Parathyroid adenoma (tissue), 2 donors: Measurements from ENCODE around the gene SIRT2.

ENCODE experiments used
- H2AFZ ChIP-seq: fragments of 300-600 bp; sonication (generic); one replicate; pipeline ENCODE4 v1.7.0; 2017; ENCODE audit warnings: antibody characterized with exemption, mild to moderate bottlenecking
- H3K27ac ChIP-seq: fragments of 300-600 bp; sonication (generic); one replicate; pipeline ENCODE4 v1.7.0; 2017
- H3K27me3 ChIP-seq: fragments of 300-600 bp; sonication (generic); one replicate; pipeline ENCODE4 v1.7.0; 2017; ENCODE audit warnings: low read length; ENCODE audit not compliant: control insufficient read depth, insufficient read depth
- H3K36me3 ChIP-seq: fragments of 300-600 bp; sonication (generic); one replicate; pipeline ENCODE4 v1.7.0; 2017; ENCODE audit warnings: low read length; ENCODE audit not compliant: control insufficient read depth, insufficient read depth
- H3K4me1 ChIP-seq: fragments of 300-600 bp; sonication (generic); one replicate; pipeline ENCODE4 v1.7.0; 2017; ENCODE audit warnings: control low read depth
- H3K4me2 ChIP-seq: fragments of 300-600 bp; sonication (generic); one replicate; pipeline ENCODE4 v1.7.0; 2017; ENCODE audit warnings: low read length
- H3K4me3 ChIP-seq: fragments of 300-600 bp; sonication (generic); one replicate; pipeline ENCODE4 v1.7.0; 2017; ENCODE audit warnings: low read depth, low read length
- H3K79me2 ChIP-seq: fragments of 300-600 bp; sonication (generic); one replicate; pipeline ENCODE4 v1.7.0; 2017; ENCODE audit warnings: control low read depth
- H3K9ac ChIP-seq: fragments of 300-600 bp; sonication (generic); one replicate; pipeline ENCODE4 v1.7.0; 2017; ENCODE audit warnings: mild to moderate bottlenecking
- H3K9me3 ChIP-seq: fragments of 300-600 bp; sonication (generic); one replicate; pipeline ENCODE4 v1.7.0; 2017; ENCODE audit warnings: low read length; ENCODE audit not compliant: control insufficient read depth
- TF ChIP-seq, protein P1 (sequence below): fragments of 300-600 bp; sonication (generic); IDR thresholded peaks from one replicate; pipeline ENCODE4 v1.7.0; 2017; ENCODE audit warnings: antibody characterized with exemption, mild to moderate bottlenecking
- donor health status: primary hyperparathyroidism.

Gene SIRT2

DNA sequence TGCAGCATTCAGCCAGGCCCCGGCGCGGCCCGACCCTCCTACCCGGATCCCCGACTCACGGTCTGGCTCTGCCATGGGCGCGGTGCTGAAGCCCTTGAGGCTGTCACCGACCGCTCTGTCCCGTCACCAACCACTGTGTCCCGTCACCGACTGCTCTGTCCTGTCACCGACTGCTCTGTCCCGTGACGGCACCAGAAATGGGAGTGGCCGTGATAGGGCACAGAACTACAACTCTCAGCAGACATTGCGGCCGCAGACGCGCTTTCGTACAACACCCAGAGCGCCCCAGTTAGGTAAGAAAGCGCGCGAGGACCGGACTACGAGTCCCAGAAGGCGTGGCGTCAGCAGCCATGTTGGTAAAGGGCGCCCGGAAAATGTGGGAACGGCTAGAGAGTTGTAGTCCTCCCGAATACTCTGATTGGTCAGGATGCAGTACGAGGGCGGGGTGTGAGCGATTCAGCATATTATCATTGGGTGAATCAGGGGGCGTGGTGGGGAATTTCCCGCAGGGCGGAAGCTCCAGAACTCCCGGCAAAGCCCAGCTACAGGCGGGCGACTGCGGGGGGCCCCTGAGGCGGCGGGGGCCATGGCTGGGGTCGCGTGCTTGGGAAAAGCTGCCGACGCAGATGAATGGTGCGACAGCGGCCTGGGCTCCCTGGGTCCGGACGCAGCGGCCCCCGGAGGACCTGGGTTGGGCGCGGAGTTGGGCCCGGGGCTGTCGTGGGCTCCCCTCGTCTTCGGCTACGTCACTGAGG is at the start of gene SIRT2, which contains the start of gene NFKBIB:
SIRT2 (minus strand) TSS at position 172 of the 755 bp plus-strand sequence; CDS start at position 75, 97 bp downstream.
NFKBIB (plus strand) TSS at position 523 of the 755 bp plus-strand sequence; CDS start at position 587, 64 bp downstream.
- Histone ChIP-seq H3K4me3 (peak within 1 kb of the TSS; percentile 93), H3K4me2 (peak within 1 kb of the TSS; percentile 97), H3K27me3 (no peaks in the 10 kb centered on the region), H3K9me3 (no peaks in the 10 kb centered on the region), H3K27ac (peak within 1 kb of the TSS; percentile 68), H3K4me1 (peaks cover 5% of the 10 kb centered on the region), H3K36me3 (no peaks in the 10 kb centered on the region), H3K9ac (peak within 1 kb of the TSS; percentile 9), H2AFZ (peak within 1 kb of the TSS; percentile 82), H3K79me2 (peaks cover 9% of the 10 kb centered on the region)
- TF ChIP-seq, protein P1, sequence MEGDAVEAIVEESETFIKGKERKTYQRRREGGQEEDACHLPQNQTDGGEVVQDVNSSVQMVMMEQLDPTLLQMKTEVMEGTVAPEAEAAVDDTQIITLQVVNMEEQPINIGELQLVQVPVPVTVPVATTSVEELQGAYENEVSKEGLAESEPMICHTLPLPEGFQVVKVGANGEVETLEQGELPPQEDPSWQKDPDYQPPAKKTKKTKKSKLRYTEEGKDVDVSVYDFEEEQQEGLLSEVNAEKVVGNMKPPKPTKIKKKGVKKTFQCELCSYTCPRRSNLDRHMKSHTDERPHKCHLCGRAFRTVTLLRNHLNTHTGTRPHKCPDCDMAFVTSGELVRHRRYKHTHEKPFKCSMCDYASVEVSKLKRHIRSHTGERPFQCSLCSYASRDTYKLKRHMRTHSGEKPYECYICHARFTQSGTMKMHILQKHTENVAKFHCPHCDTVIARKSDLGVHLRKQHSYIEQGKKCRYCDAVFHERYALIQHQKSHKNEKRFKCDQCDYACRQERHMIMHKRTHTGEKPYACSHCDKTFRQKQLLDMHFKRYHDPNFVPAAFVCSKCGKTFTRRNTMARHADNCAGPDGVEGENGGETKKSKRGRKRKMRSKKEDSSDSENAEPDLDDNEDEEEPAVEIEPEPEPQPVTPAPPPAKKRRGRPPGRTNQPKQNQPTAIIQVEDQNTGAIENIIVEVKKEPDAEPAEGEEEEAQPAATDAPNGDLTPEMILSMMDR, result no peak

DNA sequence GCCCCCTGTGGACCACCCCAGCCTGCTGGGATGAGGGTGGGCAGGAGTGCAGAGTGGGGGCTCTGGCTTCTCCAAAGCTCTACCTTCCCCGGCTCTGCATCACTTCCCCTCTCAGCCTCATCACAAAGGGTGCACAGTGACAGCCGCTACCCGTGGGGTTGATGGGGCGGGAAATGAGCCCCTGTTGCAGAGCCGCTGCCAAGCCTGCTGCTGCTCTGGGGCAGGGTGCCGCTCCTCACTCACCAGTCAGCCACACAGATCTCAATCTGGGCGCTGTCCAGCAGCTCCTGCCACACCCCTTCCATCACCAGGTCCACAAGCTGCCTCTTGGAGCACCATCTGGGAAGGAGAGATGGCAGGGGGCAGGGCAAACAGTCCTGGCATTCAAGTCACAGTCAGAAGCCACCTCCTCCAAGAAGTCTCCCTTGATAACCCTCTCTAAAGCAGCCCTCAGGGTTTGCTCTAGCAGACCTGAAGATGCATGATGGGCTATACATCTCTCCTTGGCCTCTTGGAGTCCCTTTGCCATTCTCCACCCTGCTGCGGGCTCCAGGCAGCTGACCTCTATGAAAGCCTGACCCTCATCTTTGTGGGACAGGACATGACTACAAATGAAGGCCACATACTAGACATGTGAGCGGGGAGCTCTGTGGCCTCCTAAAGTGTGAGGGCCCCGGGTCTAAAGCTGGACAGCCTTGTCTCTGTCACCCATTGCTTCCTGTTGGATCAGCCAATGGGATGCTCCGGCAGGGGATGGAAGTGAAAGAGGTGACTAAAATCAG is 47.0 kb upstream of the SIRT2 start:
- TF ChIP-seq, protein P1, result no peak
- H3K79me2 ChIP-seq, result no peaks in the 10 kb centered on the region
- H3K27me3 ChIP-seq, result no peaks in the 10 kb centered on the region
- no peaks in the 10 kb centered on the region for H3K36me3 ChIP-seq
- no peak overlapping the region for H3K4me3 ChIP-seq
- no peaks in the 10 kb centered on the region for H3K4me1 ChIP-seq
- no peaks in the 10 kb centered on the region for H3K9me3 ChIP-seq
- H3K9ac ChIP-seq, result no peak overlapping the region
- no peak overlapping the region for H3K4me2 ChIP-seq
- no peak overlapping the region for H2AFZ ChIP-seq
- no peak overlapping the region for H3K27ac ChIP-seq

DNA sequence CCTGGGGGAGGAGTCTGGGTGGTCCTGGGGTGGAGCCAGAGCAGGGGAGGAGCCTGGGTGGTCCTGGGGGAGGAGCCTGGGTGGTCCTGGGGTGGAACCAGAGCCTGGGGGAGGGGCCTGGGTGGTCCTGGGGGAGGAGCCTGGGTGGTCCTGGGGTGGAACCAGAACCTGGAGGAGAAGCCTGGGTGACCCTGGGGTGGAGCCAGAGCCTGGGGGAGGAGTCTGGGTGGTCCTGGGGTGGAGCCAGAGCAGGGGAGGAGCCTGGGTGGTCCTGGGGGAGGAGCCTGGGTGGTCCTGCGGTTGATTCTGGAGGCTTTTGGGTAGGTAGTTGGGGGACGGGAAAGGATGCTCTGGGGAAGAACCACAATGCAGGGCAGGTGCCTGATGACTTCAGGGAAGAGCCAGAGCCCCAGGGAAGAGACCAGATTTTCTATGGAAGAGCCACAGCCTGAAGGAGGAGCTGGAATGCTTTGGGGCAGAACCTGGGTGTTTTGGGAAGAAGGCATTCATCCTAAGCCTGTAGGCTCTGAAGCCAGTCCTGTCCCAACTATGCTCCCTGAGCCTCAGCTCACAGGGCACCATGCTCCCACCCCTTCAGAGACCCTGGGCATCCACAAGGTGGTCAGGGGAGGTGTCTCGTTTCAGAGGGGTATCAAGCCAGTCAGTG is 46.3 kb upstream of the SIRT2 start:
- Histone ChIP-seq H3K4me1 (no peaks in the 10 kb centered on the region), H3K36me3 (no peaks in the 10 kb centered on the region), H3K9me3 (no peaks in the 10 kb centered on the region), H3K4me2 (no peak overlapping the region), H3K4me3 (no peak overlapping the region), H3K27me3 (no peaks in the 10 kb centered on the region), H2AFZ (no peak overlapping the region), H3K27ac (no peak overlapping the region), H3K9ac (no peak overlapping the region), H3K79me2 (no peaks in the 10 kb centered on the region)
- TF ChIP-seq, protein P1, result no peak

DNA sequence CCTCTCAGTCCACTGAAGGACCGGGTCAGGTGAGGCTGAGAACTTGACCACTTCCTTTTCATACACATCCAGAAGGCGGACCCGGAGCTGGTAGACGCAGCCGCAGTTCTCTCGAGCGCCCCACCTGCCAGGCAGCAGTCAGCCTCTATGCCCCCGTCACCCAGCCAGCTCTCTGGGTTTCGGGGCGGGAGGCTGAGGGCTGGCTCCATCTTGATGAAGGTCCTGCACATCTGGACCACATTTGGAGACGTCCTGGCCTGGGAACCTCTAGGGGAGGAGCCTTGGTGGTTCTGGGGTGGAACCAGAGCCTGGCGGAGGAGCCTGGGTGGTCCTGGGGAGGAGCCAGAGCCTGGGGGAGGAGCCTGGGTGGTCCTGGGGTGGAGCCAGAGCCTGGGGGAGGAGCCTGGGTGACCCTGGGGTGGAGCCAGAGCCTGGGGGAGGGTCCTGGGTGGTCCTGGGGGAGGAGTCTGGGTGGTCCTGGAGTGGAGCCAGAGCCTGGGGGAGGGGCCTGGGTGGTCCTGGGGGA is 45.6 kb upstream of the SIRT2 start:
- Histone ChIP-seq H3K4me1 (no peaks in the 10 kb centered on the region), H3K79me2 (no peaks in the 10 kb centered on the region), H3K9me3 (no peaks in the 10 kb centered on the region), H3K27me3 (no peaks in the 10 kb centered on the region), H2AFZ (no peak overlapping the region), H3K4me3 (no peak overlapping the region), H3K9ac (no peak overlapping the region), H3K36me3 (no peaks in the 10 kb centered on the region), H3K27ac (no peak overlapping the region), H3K4me2 (no peak overlapping the region)
- TF ChIP-seq, protein P1, result no peak
